BJ (cell line): Measurements from ENCODE around the gene TRANK1. TPM values are rescaled to one million over a fixed set of nuclear protein-coding genes. Genes with fewer than 3 reads are reported as not detected.

Experiments
- CTCF ChIA-PET: fragments of 350-600 bp; formaldehyde crosslinking; extraction: SDS; loops from one replicate; lab custom pipeline; 2021; ENCODE audit warnings: antibody characterized with exemption, inconsistent platforms; lab: Yijun Ruan, JAX
- POLR2A ChIA-PET: fragments of 300-600 bp; sonication (Branson Sonifier 250); formaldehyde crosslinking; extraction: SDS; loops from one replicate; lab custom pipeline; 2021; ENCODE audit warnings: antibody characterized with exemption; lab: Charles Lee
- DNase-seq: peaks from one replicate; pipeline ENCODE4 v3.0.0-alpha.2; 2011; ENCODE audit warnings: low read depth
- H3K27me3 ChIP-seq: 2 replicates; pipeline ENCODE4 v1.6.0; 2011; ENCODE audit warnings: low read length; ENCODE audit not compliant: control insufficient read depth, insufficient read depth
- H3K36me3 ChIP-seq: 2 replicates; pipeline ENCODE4 v1.5.1; 2011; ENCODE audit warnings: low read length; ENCODE audit not compliant: control insufficient read depth, insufficient read depth
- H3K4me3 ChIP-seq: 2 replicates; pipeline ENCODE4 v1.5.1; 2011; ENCODE audit warnings: low read depth, mild to moderate bottlenecking, control low read depth, low read length
- polyA plus RNA-seq: library from polyadenylated mRNA; depleted of rRNA; stranded (reverse); fragments of >200 nt; gene quantifications from 2 replicates; pipeline ENCODE4 v1.2.3, GENCODE V29; 2011; rRNA removed
- small RNA-seq: library from RNA; depleted of rRNA; stranded (forward); fragments of <200 nt; gene quantifications from one replicate; pipeline ENCODE3, GENCODE V24; 2012; ENCODE audit warnings: low replicate concordance, low read depth; ENCODE audit not compliant: insufficient read length
- TF ChIP-seq, protein P1 (sequence below): IDR thresholded peaks from 2 replicates; pipeline ENCODE4 v1.5.1; 2011; ENCODE audit warnings: low read depth, mild to moderate bottlenecking, control low read depth, inconsistent platforms, low read length, moderate library complexity; ENCODE audit not compliant: insufficient read depth

Gene TRANK1
- polyA plus RNA-seq, 1 experiment: 11.3 TPM

DNA sequence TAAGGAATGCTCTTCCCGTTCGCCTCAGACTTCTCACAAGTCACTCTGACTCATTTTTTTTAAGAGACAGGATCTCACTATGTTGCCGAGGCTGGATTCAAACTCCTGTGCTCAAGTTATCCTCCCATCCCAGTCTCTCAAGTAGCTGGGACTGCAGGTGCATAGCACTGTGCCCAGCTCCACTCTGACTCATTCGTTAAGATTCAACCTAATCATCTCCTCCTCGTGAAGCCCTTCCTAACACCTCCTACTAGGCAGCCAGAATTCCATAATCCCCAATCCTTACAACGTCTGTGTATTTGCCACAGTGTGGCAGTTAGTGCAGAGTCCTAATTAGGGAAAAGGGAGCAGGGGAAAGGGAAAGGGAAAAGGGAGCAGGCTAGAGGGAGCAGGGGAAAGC is 154.1 kb downstream of the TRANK1 start:
- peaks cover 3% of the 10 kb centered on the region; the same call in 1 of the 2 replicates for H3K27me3 ChIP-seq
- POLR2A ChIA-PET: no interaction called here
- TF ChIP-seq, protein P1, sequence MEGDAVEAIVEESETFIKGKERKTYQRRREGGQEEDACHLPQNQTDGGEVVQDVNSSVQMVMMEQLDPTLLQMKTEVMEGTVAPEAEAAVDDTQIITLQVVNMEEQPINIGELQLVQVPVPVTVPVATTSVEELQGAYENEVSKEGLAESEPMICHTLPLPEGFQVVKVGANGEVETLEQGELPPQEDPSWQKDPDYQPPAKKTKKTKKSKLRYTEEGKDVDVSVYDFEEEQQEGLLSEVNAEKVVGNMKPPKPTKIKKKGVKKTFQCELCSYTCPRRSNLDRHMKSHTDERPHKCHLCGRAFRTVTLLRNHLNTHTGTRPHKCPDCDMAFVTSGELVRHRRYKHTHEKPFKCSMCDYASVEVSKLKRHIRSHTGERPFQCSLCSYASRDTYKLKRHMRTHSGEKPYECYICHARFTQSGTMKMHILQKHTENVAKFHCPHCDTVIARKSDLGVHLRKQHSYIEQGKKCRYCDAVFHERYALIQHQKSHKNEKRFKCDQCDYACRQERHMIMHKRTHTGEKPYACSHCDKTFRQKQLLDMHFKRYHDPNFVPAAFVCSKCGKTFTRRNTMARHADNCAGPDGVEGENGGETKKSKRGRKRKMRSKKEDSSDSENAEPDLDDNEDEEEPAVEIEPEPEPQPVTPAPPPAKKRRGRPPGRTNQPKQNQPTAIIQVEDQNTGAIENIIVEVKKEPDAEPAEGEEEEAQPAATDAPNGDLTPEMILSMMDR: no peak
- no peaks in the 10 kb centered on the region for H3K36me3 ChIP-seq
- CTCF ChIA-PET: interaction anchor here (0.6 to 1.2 kb wide), 2 partner anchors 150 to 169 kb away, joined by 3 read pairs; no protein-coding TSS in a partner anchor
- no peak overlapping the region for H3K4me3 ChIP-seq
- no peak for DNase-seq

DNA sequence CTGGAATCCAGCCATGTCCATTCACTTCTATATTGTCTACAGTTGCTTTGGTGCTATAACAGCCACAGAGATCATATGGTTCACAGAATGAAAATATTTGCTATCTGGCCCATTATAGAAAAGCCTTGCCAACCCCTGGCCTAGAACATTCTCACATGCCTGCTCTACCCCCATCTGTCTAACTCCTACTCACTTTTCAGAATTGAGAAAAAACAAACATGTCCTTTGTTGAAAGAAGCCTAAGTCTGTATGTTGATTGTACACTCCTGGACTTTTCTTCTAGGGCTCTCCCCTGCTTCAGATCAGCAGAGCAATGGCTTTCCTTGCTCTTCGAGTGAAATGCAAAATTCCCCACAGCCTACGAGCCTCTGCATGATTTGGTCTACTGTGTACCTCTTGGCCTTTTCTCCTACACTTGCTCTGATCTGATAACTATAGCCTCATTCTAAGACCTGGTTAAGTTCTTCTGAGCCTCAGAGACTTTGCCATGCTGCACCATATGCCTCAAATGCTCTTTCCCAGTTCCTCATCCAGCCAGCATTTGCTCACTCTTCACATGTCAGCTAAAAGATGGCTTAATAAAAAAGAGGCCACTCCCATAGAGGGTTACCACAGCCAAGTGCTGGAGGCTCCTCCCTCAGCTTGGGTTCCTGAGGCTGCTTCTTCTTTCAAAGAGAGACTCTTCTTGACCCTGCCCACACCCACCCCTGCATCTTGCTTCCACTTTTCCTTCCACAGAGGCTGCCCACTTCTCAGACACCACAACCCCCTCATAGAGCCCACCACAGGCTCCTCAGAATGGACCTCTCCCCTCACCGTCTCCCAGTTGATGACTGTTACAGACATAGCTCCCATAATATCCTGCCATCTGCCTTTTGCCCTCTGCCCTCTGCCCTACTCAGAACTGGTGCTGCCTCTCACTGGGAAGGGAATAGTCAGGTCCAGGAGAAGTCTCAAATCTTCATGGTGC is 157.6 kb downstream of the TRANK1 start:
- DNase-seq: no peak
- H3K27me3 ChIP-seq: peaks cover 3% of the 10 kb centered on the region; the same call in 1 of the 2 replicates
- H3K4me3 ChIP-seq: no peak overlapping the region
- ChIA-PET CTCF (interaction anchor here (1.2 kb wide), 1 partner anchor 171 kb away, joined by 3 read pairs; no protein-coding TSS in a partner anchor), POLR2A (no interaction called here)
- TF ChIP-seq, protein P1: no peak
- no peaks in the 10 kb centered on the region for H3K36me3 ChIP-seq

DNA sequence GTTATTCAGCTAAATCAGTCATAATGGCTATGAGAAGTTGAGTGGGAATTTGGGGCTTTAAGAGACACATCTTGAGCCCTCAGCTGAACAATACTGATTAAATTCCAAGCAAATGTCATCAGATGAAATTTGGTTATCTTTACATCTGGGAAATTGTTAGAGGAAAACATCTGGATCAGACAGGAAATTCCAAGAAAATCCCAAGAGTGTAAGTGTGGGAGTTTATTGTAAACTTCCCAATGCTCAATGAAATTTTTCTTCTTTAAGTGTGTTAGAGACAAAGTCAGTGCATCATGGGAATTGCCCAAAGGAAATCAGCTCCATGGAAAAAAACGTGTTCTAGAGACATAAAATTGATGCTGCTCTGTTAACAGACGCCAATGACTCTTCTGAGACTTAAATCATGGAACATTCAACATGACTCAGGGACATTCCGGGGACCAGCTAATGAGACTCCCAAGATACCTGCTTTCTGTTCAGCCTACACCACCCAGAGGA is 160.7 kb downstream of the TRANK1 start:
- no peak for DNase-seq
- CTCF ChIA-PET: interaction anchor here (2.0 kb wide), 1 partner anchor 9 kb away, joined by 5 read pairs; no protein-coding TSS in a partner anchor
- Histone ChIP-seq H3K36me3 (no peaks in the 10 kb centered on the region), H3K27me3 (no peaks in the 10 kb centered on the region), H3K4me3 (no peak overlapping the region)
- POLR2A ChIA-PET: interaction anchor here (0.5 kb wide), 1 partner anchor 11 kb away, joined by 3 read pairs; no protein-coding TSS in a partner anchor
- TF ChIP-seq, protein P1: no peak

DNA sequence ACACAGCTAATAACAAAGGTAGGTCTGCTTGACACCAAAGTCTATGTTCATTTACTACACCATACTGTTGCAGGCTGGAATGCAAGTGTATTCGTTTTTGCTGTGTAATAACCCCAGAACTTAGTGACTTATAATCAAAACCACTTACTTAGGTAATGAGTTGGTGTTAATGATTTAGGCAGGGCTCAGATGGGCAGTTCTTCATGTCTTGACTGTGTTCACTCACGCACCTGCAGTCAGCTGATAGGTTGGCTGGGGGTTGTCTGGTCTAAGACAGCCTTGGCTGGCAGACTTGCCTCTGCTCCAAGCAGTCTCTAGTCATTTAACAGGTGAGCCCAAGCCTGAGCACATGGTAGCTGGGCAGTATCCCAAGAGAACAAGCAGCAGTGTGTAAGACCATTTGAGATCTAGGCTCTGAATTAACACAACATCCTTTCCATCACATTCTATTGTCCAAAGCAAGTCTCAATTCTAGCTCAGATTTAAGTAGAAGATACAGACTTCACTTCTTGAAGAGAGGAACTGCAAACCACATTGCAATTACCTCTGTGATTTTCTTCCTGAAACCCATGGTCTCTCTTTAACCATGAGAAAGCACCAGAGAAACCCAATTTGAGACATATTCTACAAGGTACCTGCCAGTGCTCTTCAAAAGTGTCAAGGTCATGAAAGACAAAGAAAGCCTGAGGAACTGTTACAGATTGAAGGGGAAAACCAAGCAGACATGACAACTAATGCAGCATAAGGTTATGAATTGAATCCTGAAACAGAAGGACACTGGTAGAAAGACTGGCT is 167.2 kb downstream of the TRANK1 start:
- CTCF ChIA-PET: no interaction called here
- no peak overlapping the region for H3K4me3 ChIP-seq
- TF ChIP-seq, protein P1: no peak
- DNase-seq: no peak
- H3K27me3 ChIP-seq: peaks cover 4% of the 10 kb centered on the region; the same call in 1 of the 2 replicates
- no peaks in the 10 kb centered on the region for H3K36me3 ChIP-seq
- POLR2A ChIA-PET: no interaction called here

Small RNAs within 50 kb of the gene (small RNA-seq; reads per million reads assigned to genes)
- gene RNU6ATAC4P: not detected

Other genes with a start within 250 kb of the TRANK1 start
- gene DCLK3, start 180.5 kb downstream of the TRANK1 start, polyA plus RNA-seq: not detected in 2 replicates
- 5.0 and 9.0 TPM in 2 replicates for gene EPM2AIP1, start 48.1 kb upstream of the TRANK1 start, polyA plus RNA-seq
- gene MLH1, start 48.5 kb upstream of the TRANK1 start, polyA plus RNA-seq: 32.5 and 44.6 TPM in 2 replicates
- gene LRRFIP2, start 229.5 kb upstream of the TRANK1 start, polyA plus RNA-seq: 43.9 and 71.3 TPM in 2 replicates